ENCODE data around the gene TRIM47.

- no peak for TF ChIP-seq CTCF (IDR thresholded peaks at IDR 0.05)
- no peak for TF ChIP-seq POLR2A (IDR thresholded peaks at IDR 0.05)
These were observed 30.5 kb downstream of the TRIM47 start for GRCh38 chr17:75847614-75848522.

Data from uterus (tissue), 2 donors.